Transverse colon (tissue), 4 donors: Measurements from ENCODE around the gene NME8. TPM values are rescaled to one million over a fixed set of nuclear protein-coding genes. Genes with fewer than 3 reads are reported as not detected.

Source experiments
- DNase-seq: peaks from one replicate; pipeline ENCODE4 v3.0.0-alpha.2; 2019
- H3K27ac ChIP-seq, 4 donors: fragments of 200-600 bp; sonication (generic); 2 replicates each; pipeline ENCODE4 v1.5.1; 2016 to 2018; ENCODE audit warnings: inconsistent platforms in 4 of 4
- H3K27me3 ChIP-seq: fragments of 200-600 bp; sonication (generic); 2 replicates; pipeline ENCODE4 v1.5.1; 2017; ENCODE audit warnings: inconsistent platforms
- H3K36me3 ChIP-seq, 4 donors: fragments of 200-600 bp; sonication (generic); 2 replicates each; pipeline ENCODE4 v1.5.1; 2017 to 2019; ENCODE audit warnings: inconsistent platforms in 4 of 4
- H3K4me1 ChIP-seq, 4 donors: fragments of 200-600 bp; sonication (generic); 2 replicates each; pipeline ENCODE4 v1.5.1; 2017 to 2020; ENCODE audit warnings: inconsistent platforms in 4 of 4
- H3K4me3 ChIP-seq, 4 donors: fragments of 200-600 bp; sonication (generic); 1 replicate in 1 of 4; 2 replicates in 3 of 4; pipeline versions ENCODE4 v1.5.1 to v1.6.1; 2017 to 2019; ENCODE audit warnings: inconsistent platforms in 4 of 4
- H3K9me3 ChIP-seq, 2 donors: fragments of 200-600 bp; sonication (generic); 2 replicates each; pipeline ENCODE4 v1.5.1; 2017 to 2019; ENCODE audit warnings: inconsistent platforms in 2 of 2
- CTCF ChIP-seq, 5 experiments: fragments of 200-600 bp in 3 of 5; fragments of 450-650 bp in 2 of 5; sonication (generic) in 3 of 5; IDR thresholded peaks; 1 replicate in 2 of 5; 2 replicates in 3 of 5; pipeline ENCODE4 v1.5.1; 2016 to 2017; ENCODE audit warnings: antibody characterized with exemption in 5 of 5, inconsistent platforms in 3 of 5, mild to moderate bottlenecking in 2 of 5, moderate library complexity in 1 of 5
- EP300 ChIP-seq: sonication (generic); formaldehyde crosslinking; IDR thresholded peaks from one replicate; pipeline ENCODE4 v1.6.1; 2017; ENCODE audit warnings: antibody characterized with exemption, low read depth
- POLR2A ChIP-seq: fragments of 450-650 bp; IDR thresholded peaks from one replicate; pipeline ENCODE4 v1.6.1; 2016; ENCODE audit warnings: antibody characterized with exemption, mild to moderate bottlenecking, moderate library complexity
- POLR2AphosphoS5 ChIP-seq, 3 donors: sonication (generic); formaldehyde crosslinking; IDR thresholded peaks; one replicate each; pipeline ENCODE4 v1.6.1; 2016; ENCODE audit warnings: antibody characterized with exemption in 3 of 3
- WGBS, 2 donors: methylation state at CpG; one replicate each; pipeline ENCODE4 v1.1.5; 2018; ENCODE audit warnings: low coverage in 1 of 2; 5-methylcytosine and 5-hydroxymethylcytosine counted together
- in situ Hi-C, 4 donors: fragments of 200-750 bp; cut with MboI; loops; one replicate each; pipeline versions ENCODE4 v1.15.0 to v1.15.1; 2017; ENCODE audit warnings: low sequenced_read_pairs in 3 of 4, low pct_ligation_motif_present in 1 of 4, low pct_unique_long_range_greater_than_20kb in 1 of 4
- intact Hi-C: fragments of 100-400 bp; cut with DNase I; formaldehyde crosslinking; loops from one replicate; pipeline ENCODE4 v1.15.1; 2023; ENCODE audit warnings: low total_unique reads
- total RNA-seq, 4 donors: library from RNA; depleted of rRNA; stranded (reverse); fragments of >200 nt; gene quantifications; one replicate each; pipeline ENCODE4 v1.1.0, GENCODE V29; 2016

Gene NME8
- total RNA-seq, 4 donors from 2014 or later: not detected

GRCh38 chr7:37822946-37823345 lies 25.5 kb upstream of the NME8 start:
- H3K4me3 ChIP-seq: no peak overlapping the region
- WGBS, 2 donors: 88 to 96% methylated on average over 1 to 2 of the region's 2 CpGs
- in situ Hi-C loops (no loop called here), intact Hi-C loops (no loop called here)
- no peaks in the 10 kb centered on the region for H3K4me1 ChIP-seq
- DNase-seq: no peak
- H3K27ac ChIP-seq: no peak overlapping the region
- H3K36me3 ChIP-seq: no peaks in the 10 kb centered on the region
- TF ChIP-seq CTCF (IDR thresholded peaks at IDR 0.05) (no peak), POLR2AphosphoS5 (IDR thresholded peaks at IDR 0.05) (no peak), POLR2A (no peak), EP300 (no peak)
- H3K27me3 ChIP-seq: no peaks in the 10 kb centered on the region
- no peaks in the 10 kb centered on the region for H3K9me3 ChIP-seq

- no peak for DNase-seq
- Histone ChIP-seq H3K27ac (no peak overlapping the region), H3K4me1 (no peaks in the 10 kb centered on the region), H3K4me3 (no peak overlapping the region), H3K36me3 (no peaks in the 10 kb centered on the region), H3K9me3 (no peaks in the 10 kb centered on the region), H3K27me3 (no peaks in the 10 kb centered on the region)
- intact Hi-C loops: no loop called here
- 44 to 65% methylated on average over 2 of the region's 2 CpGs for WGBS, 2 donors
- TF ChIP-seq POLR2A (no peak), CTCF (IDR thresholded peaks at IDR 0.05) (no peak), POLR2AphosphoS5 (IDR thresholded peaks at IDR 0.05) (no peak), EP300 (no peak)
- in situ Hi-C loops: no loop called here
These were observed 24.8 kb upstream of the NME8 start for GRCh38 chr7:37823557-37823956.

- no peaks in the 10 kb centered on the region for H3K9me3 ChIP-seq
- H3K4me3 ChIP-seq: no peak overlapping the region
- no peak for DNase-seq
- in situ Hi-C loops (loop anchor here in 3 of 4 donors (25.0 kb wide), 1 partner anchor 588 kb away; no protein-coding TSS in a partner anchor), intact Hi-C loops (no loop called here)
- TF ChIP-seq POLR2A (no peak), CTCF (IDR thresholded peaks at IDR 0.05) (no peak), EP300 (no peak)
- H3K27me3 ChIP-seq: no peaks in the 10 kb centered on the region
- H3K36me3 ChIP-seq: no peaks in the 10 kb centered on the region
- no peaks in the 10 kb centered on the region for H3K4me1 ChIP-seq
- WGBS, 2 donors: 63 to 78% methylated on average over 2 of the region's 3 CpGs
- no peak overlapping the region for H3K27ac ChIP-seq
These were observed 23.4 kb upstream of the NME8 start for GRCh38 chr7:37825038-37825437.

- DNase-seq: no peak
- intact Hi-C loops: no loop called here
- Histone ChIP-seq H3K27me3 (no peaks in the 10 kb centered on the region), H3K9me3 (no peaks in the 10 kb centered on the region), H3K36me3 (no peaks in the 10 kb centered on the region), H3K4me3 (no peak overlapping the region), H3K27ac (no peak overlapping the region), H3K4me1 (no peaks in the 10 kb centered on the region)
- WGBS, 2 donors: 28 to 34% methylated on average over 4 of the region's 4 CpGs
- in situ Hi-C loops: loop anchor here in 3 of 4 donors (25.0 kb wide), 1 partner anchor 590 kb away; no protein-coding TSS in a partner anchor
- TF ChIP-seq POLR2AphosphoS5 (IDR thresholded peaks at IDR 0.05) (no peak), POLR2A (no peak), EP300 (no peak), CTCF (IDR thresholded peaks at IDR 0.05) (no peak)
These were observed 21.6 kb upstream of the NME8 start for GRCh38 chr7:37826825-37827224.
